HL-60 (cell line): ENCODE measurements around the gene KIAA1671.

Source experiments
- DNase-seq, 2 experiments: peaks; one replicate each; pipeline ENCODE4 v3.0.0-alpha.2; 2010 to 2020; ENCODE audit warnings: low read depth in 1 of 2, low spot score in 1 of 2
- H3K27ac ChIP-seq: fragments of 250-450 bp; sonication (Bioruptor Pico); replicated peaks from 2 replicates; pipeline ENCODE4 v1.5.1; 2020; ENCODE audit warnings: mild to moderate bottlenecking, moderate library complexity
- H3K27me3 ChIP-seq: fragments of 250-450 bp; sonication (Bioruptor Pico); 2 replicates; pipeline ENCODE4 v1.5.1; 2021; ENCODE audit warnings: mild to moderate bottlenecking, moderate library complexity; ENCODE audit not compliant: insufficient read depth, poor library complexity, severe bottlenecking
- H3K4me3 ChIP-seq: replicated peaks from 2 replicates; pipeline ENCODE4 v1.5.1; 2011; ENCODE audit warnings: mild to moderate bottlenecking, control low read depth, low read length; ENCODE audit not compliant: insufficient read depth
- GABPA ChIP-seq: IDR thresholded peaks from 2 replicates; pipeline ENCODE4 v1.6.1; 2012; ENCODE audit warnings: low read depth
- POLR2AphosphoS5 ChIP-seq: IDR thresholded peaks from 2 replicates; pipeline ENCODE4 v1.6.1; 2012; ENCODE audit warnings: low read depth
- SPI1 ChIP-seq: IDR thresholded peaks from 2 replicates; pipeline ENCODE4 v1.6.1; 2012; ENCODE audit warnings: low read depth, mild to moderate bottlenecking, borderline replicate concordance
- TF ChIP-seq, protein P1 (sequence below): IDR thresholded peaks from one replicate; pipeline ENCODE4 v1.5.1; 2011; ENCODE audit warnings: low read length, control low read depth, inconsistent platforms; ENCODE audit not compliant: insufficient read depth
- TF ChIP-seq, protein P2 (sequence below): IDR thresholded peaks from 2 replicates; pipeline ENCODE4 v1.6.1; 2012; ENCODE audit warnings: low read depth; ENCODE audit not compliant: insufficient replicate concordance

KIAA1671 gene

DNA sequence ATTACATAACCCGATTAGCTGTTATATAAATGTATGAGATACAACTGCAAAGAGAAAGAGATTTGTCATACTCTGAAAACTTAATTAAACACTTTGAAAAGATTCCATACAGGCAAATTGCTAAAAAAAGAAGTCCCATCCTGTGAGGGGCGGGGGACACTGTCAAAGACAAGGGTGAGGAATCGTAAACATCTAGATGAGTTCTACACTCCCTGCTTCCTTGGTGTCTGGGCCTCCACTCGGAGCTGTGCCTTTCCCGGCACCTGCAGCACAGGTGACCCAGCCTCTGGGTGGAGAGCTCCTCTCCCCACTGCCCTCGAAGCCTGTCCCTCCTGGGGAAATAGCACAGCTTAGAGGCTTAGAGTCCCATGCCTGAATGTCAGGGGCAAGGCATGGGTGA is 177.9 kb downstream of the KIAA1671 start:
- DNase-seq: no peak
- no peak overlapping the region for H3K27ac ChIP-seq

DNA sequence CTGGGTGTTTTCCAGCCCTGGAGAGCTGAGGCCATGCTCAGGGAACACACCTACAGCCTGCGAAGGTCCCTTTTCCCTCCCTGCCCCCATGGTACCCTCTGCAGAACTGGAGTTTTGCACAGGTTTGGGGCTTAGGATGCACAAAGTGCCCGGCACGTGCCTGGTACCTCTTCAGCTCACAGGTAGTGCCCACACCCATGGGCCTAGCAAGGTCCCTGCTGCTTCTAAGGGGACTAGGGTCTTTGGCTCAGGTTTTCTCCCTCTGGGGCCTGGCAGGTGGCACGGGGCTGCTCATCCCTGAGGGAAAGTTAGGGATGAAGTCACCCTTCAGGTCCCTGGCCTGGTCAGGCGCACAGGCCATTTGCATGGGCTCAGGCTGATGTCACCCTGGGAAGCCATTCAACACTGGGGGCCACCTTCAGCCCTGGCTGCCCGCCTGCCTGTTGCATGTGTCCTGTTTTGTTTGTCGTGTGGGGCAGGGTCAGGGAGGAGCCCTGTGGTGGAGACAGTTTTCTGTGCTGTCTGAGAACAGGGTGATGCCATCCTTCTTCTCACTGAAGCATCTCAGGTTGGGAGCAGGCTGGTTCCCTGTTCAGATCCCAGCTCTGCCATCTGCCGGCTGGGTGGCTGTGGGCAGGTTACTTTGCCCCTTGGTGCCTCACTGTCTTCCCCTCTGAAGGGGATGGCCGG is 178.8 kb downstream of the KIAA1671 start:
- H3K27ac ChIP-seq: no peak overlapping the region
- H3K27me3 ChIP-seq: no peaks in the 10 kb centered on the region
- H3K4me3 ChIP-seq: no peak overlapping the region
- DNase-seq: no peak
- TF ChIP-seq GABPA (no peak), POLR2AphosphoS5 (no peak), SPI1 (no peak)
- TF ChIP-seq, protein P1, sequence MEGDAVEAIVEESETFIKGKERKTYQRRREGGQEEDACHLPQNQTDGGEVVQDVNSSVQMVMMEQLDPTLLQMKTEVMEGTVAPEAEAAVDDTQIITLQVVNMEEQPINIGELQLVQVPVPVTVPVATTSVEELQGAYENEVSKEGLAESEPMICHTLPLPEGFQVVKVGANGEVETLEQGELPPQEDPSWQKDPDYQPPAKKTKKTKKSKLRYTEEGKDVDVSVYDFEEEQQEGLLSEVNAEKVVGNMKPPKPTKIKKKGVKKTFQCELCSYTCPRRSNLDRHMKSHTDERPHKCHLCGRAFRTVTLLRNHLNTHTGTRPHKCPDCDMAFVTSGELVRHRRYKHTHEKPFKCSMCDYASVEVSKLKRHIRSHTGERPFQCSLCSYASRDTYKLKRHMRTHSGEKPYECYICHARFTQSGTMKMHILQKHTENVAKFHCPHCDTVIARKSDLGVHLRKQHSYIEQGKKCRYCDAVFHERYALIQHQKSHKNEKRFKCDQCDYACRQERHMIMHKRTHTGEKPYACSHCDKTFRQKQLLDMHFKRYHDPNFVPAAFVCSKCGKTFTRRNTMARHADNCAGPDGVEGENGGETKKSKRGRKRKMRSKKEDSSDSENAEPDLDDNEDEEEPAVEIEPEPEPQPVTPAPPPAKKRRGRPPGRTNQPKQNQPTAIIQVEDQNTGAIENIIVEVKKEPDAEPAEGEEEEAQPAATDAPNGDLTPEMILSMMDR: no peak
- TF ChIP-seq, protein P2, sequence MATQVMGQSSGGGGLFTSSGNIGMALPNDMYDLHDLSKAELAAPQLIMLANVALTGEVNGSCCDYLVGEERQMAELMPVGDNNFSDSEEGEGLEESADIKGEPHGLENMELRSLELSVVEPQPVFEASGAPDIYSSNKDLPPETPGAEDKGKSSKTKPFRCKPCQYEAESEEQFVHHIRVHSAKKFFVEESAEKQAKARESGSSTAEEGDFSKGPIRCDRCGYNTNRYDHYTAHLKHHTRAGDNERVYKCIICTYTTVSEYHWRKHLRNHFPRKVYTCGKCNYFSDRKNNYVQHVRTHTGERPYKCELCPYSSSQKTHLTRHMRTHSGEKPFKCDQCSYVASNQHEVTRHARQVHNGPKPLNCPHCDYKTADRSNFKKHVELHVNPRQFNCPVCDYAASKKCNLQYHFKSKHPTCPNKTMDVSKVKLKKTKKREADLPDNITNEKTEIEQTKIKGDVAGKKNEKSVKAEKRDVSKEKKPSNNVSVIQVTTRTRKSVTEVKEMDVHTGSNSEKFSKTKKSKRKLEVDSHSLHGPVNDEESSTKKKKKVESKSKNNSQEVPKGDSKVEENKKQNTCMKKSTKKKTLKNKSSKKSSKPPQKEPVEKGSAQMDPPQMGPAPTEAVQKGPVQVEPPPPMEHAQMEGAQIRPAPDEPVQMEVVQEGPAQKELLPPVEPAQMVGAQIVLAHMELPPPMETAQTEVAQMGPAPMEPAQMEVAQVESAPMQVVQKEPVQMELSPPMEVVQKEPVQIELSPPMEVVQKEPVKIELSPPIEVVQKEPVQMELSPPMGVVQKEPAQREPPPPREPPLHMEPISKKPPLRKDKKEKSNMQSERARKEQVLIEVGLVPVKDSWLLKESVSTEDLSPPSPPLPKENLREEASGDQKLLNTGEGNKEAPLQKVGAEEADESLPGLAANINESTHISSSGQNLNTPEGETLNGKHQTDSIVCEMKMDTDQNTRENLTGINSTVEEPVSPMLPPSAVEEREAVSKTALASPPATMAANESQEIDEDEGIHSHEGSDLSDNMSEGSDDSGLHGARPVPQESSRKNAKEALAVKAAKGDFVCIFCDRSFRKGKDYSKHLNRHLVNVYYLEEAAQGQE: no peak

More for the DNA sequence above, 177.9 kb downstream of the KIAA1671 start:
- H3K27me3 ChIP-seq: no peaks in the 10 kb centered on the region
- no peak for TF ChIP-seq SPI1
- TF ChIP-seq, protein P2: no peak
- TF ChIP-seq, protein P1: no peak
- TF ChIP-seq POLR2AphosphoS5: no peak
- TF ChIP-seq GABPA: no peak
- no peak overlapping the region for H3K4me3 ChIP-seq

DNA sequence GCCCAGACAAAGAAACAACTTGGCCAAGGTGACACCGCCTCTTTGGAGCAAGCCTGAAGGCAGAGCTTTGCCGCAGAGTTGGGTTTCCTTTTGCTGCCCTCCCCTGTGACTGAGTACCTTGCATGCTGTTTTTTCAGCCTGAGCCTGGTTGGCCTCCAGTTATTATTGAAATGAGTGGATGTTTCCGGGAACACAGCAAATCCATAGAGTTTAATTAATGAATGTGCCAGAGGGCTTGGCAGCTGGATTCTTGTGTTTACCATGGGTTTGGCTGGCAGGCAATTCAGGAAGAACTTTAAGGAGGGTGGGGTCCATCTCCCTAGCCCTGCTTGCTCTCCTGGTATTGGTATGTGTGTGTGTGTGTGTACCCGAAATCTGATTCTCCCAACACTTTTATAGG is 181.5 kb downstream of the KIAA1671 start:
- Histone ChIP-seq H3K4me3 (no peak overlapping the region), H3K27me3 (no peaks in the 10 kb centered on the region), H3K27ac (no peak overlapping the region)
- DNase-seq: no peak
- no peak for TF ChIP-seq POLR2AphosphoS5
- no peak for TF ChIP-seq SPI1
- TF ChIP-seq, protein P2: no peak
- TF ChIP-seq GABPA: no peak
- TF ChIP-seq, protein P1: no peak
